Gastroesophageal sphincter (tissue), 4 donors: ENCODE measurements around the gene DDX6. TPM values are rescaled to one million over a fixed set of nuclear protein-coding genes. Genes with fewer than 3 reads are reported as not detected.
A peak's percentile ranks its signal among the peaks of the same experiment; 100 is the strongest.

Experiments
- ATAC-seq: fragments of 150-250 bp; one replicate; pipeline ENCODE4 v1.9.1; 2016; ENCODE audit warnings: mild to moderate bottlenecking, moderate library complexity
- H3K27ac ChIP-seq, 4 donors: fragments of 200-600 bp; sonication (generic) in 3 of 4; 1 replicate in 3 of 4; 2 replicates in 1 of 4; pipeline ENCODE4 v1.5.1; 2016 to 2019
- H3K27me3 ChIP-seq: fragments of 200-600 bp; sonication (generic); one replicate; pipeline ENCODE4 v1.5.1; 2019
- H3K36me3 ChIP-seq, 2 donors: fragments of 200-600 bp; sonication (generic); one replicate each; pipeline ENCODE4 v1.5.1; 2019; ENCODE audit warnings: control low read depth in 1 of 2
- H3K4me1 ChIP-seq, 3 donors: fragments of 200-600 bp; sonication (generic); 1 replicate in 2 of 3; 2 replicates in 1 of 3; pipeline ENCODE4 v1.5.1; 2016 to 2019; ENCODE audit warnings: control low read depth in 2 of 3
- H3K4me3 ChIP-seq, 2 donors: fragments of 200-600 bp; sonication (generic); one replicate each; pipeline ENCODE4 v1.5.1; 2019; ENCODE audit warnings: mild to moderate bottlenecking in 1 of 2, moderate library complexity in 1 of 2
- H3K9me3 ChIP-seq, 3 donors: fragments of 200-600 bp; sonication (generic); one replicate each; pipeline ENCODE4 v1.5.1; 2017 to 2019; ENCODE audit warnings: control low read depth in 2 of 3
- CTCF ChIP-seq, 4 experiments: fragments of 200-600 bp in 2 of 4; fragments of 450-650 bp in 2 of 4; sonication (generic) in 1 of 4; IDR thresholded peaks; one replicate each; pipeline ENCODE4 v1.5.1; 2017 to 2019; ENCODE audit warnings: antibody characterized with exemption in 4 of 4, mild to moderate bottlenecking in 2 of 4, moderate library complexity in 2 of 4
- EP300 ChIP-seq: sonication (generic); formaldehyde crosslinking; IDR thresholded peaks from one replicate; pipeline ENCODE4 v1.6.1; 2017; ENCODE audit warnings: antibody characterized with exemption, mild to moderate bottlenecking
- POLR2A ChIP-seq, 2 donors: fragments of 450-650 bp; IDR thresholded peaks; one replicate each; pipeline ENCODE4 v1.6.1; 2017; ENCODE audit warnings: antibody characterized with exemption in 2 of 2, mild to moderate bottlenecking in 2 of 2, moderate library complexity in 1 of 2
- POLR2AphosphoS5 ChIP-seq: sonication (generic); formaldehyde crosslinking; IDR thresholded peaks from one replicate; pipeline ENCODE4 v1.6.1; 2017; ENCODE audit warnings: antibody characterized with exemption
- WGBS, 2 donors: methylation state at CpG; one replicate each; pipeline ENCODE4 v1.1.5; 2018; ENCODE audit warnings: low coverage in 1 of 2; 5-methylcytosine and 5-hydroxymethylcytosine counted together
- total RNA-seq, 4 donors: library from RNA; depleted of rRNA; stranded (reverse); fragments of >200 nt; gene quantifications; one replicate each; pipeline ENCODE4 v1.1.0, GENCODE V29; 2016

DDX6 gene
- 100 to 1,000 TPM; 111 to 163 (median 116) TPM for total RNA-seq

GRCh38 chr11:118791111-118791960 is at the start of gene DDX6:
Gene DDX6 (minus strand): TSS chr11:118791164. CDS start chr11:118786251, 4,913 bp downstream.
- no peaks in the 10 kb centered on the region for H3K36me3 ChIP-seq
- WGBS, 2 donors, result 0% methylated on average over 3 to 14 of the region's 81 CpGs
- TF ChIP-seq EP300 (no peak), POLR2A (IDR thresholded peaks at IDR 0.05) (peak; percentile 87 to 91), POLR2AphosphoS5 (peak; percentile 96), CTCF (IDR thresholded peaks at IDR 0.05) (peak in 3 of 4 experiments; percentile 16 to 55 (median 50))
- H3K4me3 ChIP-seq, result peak within 1 kb of the TSS; percentile 78 to 81
- H3K4me1 ChIP-seq, result peaks cover 0 to 54% (median 8%) of the 10 kb centered on the region in 3 donors
- H3K27ac ChIP-seq, result peak within 1 kb of the TSS; percentile 94 to 100 (median 98)
- no peaks in the 10 kb centered on the region for H3K9me3 ChIP-seq
- peak; percentile 84 for ATAC-seq
- H3K27me3 ChIP-seq, result no peaks in the 10 kb centered on the region

DNA sequence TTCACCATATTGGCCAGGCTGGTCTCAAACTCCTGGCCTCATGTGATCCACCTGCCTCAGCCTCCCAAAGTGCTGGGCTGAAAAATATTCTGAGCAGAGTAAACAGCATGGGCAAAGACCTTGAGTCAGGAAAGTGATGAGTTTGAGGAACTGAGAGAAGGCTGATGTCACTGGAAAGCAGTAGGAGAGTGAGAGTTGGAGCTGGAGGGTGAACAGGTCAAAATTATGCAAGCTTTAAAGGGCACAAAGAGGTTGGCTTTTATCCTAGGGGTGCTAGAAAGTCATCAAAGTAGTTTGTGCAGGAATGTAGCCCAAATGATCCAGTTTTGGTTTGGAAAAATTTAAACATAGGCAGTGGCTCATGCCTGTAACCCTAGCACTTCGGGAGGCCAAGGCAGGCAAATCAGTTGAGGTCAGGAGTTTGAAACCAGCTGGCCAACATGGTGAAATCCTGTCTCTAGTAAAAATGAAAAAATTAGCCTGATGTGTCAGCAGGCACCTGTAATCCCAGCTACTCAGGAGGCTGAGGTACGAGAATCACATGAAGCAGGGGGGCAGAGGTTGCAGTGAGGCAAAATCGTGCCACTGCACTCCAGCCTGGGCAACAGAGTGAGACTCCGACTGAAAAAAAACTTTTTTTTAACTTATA is 48.1 kb upstream of the DDX6 start:
- Histone ChIP-seq H3K4me1 (peaks cover 0 to 21% (median 0%) of the 10 kb centered on the region in 3 donors), H3K27me3 (no peaks in the 10 kb centered on the region), H3K9me3 (no peaks in the 10 kb centered on the region), H3K27ac (no peak overlapping the region), H3K4me3 (no peak overlapping the region), H3K36me3 (no peaks in the 10 kb centered on the region)
- peak; percentile 10 for ATAC-seq
- whole genome bisulfite sequencing, 2 donors, result 67 to 78% methylated on average over 2 to 4 of the region's 4 CpGs
- TF ChIP-seq EP300 (no peak), POLR2A (IDR thresholded peaks at IDR 0.05) (no peak), POLR2AphosphoS5 (no peak), CTCF (IDR thresholded peaks at IDR 0.05) (no peak)

- TF ChIP-seq POLR2AphosphoS5 (no peak), CTCF (IDR thresholded peaks at IDR 0.05) (no peak), POLR2A (IDR thresholded peaks at IDR 0.05) (no peak), EP300 (no peak)
- Histone ChIP-seq H3K27me3 (no peaks in the 10 kb centered on the region), H3K4me1 (peaks cover 0 to 18% (median 0%) of the 10 kb centered on the region in 3 donors), H3K36me3 (no peaks in the 10 kb centered on the region), H3K4me3 (no peak overlapping the region), H3K9me3 (no peaks in the 10 kb centered on the region), H3K27ac (no peak overlapping the region)
- 81 to 84% methylated on average over 2 to 8 of the region's 8 CpGs for WGBS, 2 donors
- ATAC-seq, result no peak
These were observed 46.9 kb upstream of the DDX6 start for GRCh38 chr11:118837868-118838267.

GRCh38 chr11:118834427-118835028 is 43.6 kb upstream of the DDX6 start:
- no peak overlapping the region for H3K27ac ChIP-seq
- no peaks in the 10 kb centered on the region for H3K4me1 ChIP-seq
- H3K9me3 ChIP-seq, result no peaks in the 10 kb centered on the region
- ATAC-seq, result no peak
- no peak overlapping the region for H3K4me3 ChIP-seq
- WGBS, 2 donors, result 76 to 77% methylated on average over 3 to 6 of the region's 6 CpGs
- TF ChIP-seq POLR2AphosphoS5 (no peak), POLR2A (IDR thresholded peaks at IDR 0.05) (no peak), EP300 (no peak), CTCF (IDR thresholded peaks at IDR 0.05) (no peak)
- H3K27me3 ChIP-seq, result no peaks in the 10 kb centered on the region
- H3K36me3 ChIP-seq, result no peaks in the 10 kb centered on the region
